SJCRH30 (cell line): ENCODE results near the gene ROR1. TPM values are rescaled to one million over a fixed set of nuclear protein-coding genes. Genes with fewer than 3 reads are reported as not detected.

ENCODE experiments used
- DNase-seq, 2 experiments: peaks; one replicate each; pipeline ENCODE4 v3.0.0-alpha.2; 2015 to 2020
- H3K27ac ChIP-seq: fragments of 250-450 bp; sonication (Bioruptor Pico); 2 replicates; pipeline ENCODE4 v1.5.1; 2020; ENCODE audit warnings: mild to moderate bottlenecking, moderate library complexity
- H3K27me3 ChIP-seq: fragments of 250-450 bp; sonication (Bioruptor Pico); 2 replicates; pipeline ENCODE4 v1.5.1; 2020; ENCODE audit warnings: mild to moderate bottlenecking, moderate library complexity
- H3K36me3 ChIP-seq: fragments of 250-450 bp; sonication (Bioruptor Pico); 2 replicates; pipeline ENCODE4 v1.5.1; 2020; ENCODE audit warnings: mild to moderate bottlenecking, moderate library complexity
- H3K4me1 ChIP-seq: fragments of 250-450 bp; sonication (Bioruptor Pico); 2 replicates; pipeline ENCODE4 v1.5.1; 2020; ENCODE audit warnings: mild to moderate bottlenecking, moderate library complexity
- H3K4me3 ChIP-seq: fragments of 250-450 bp; sonication (Bioruptor Pico); 2 replicates; pipeline ENCODE4 v1.5.1; 2020; ENCODE audit warnings: mild to moderate bottlenecking, moderate library complexity
- H3K9me3 ChIP-seq: fragments of 250-450 bp; sonication (Bioruptor Pico); replicated peaks from 2 replicates; pipeline ENCODE4 v1.5.1; 2020; ENCODE audit warnings: mild to moderate bottlenecking, moderate library complexity
- total RNA-seq: library from RNA; depleted of rRNA; stranded (reverse); fragments of >200 nt; shearing (Covaris generic); gene quantifications from 2 replicates; pipeline ENCODE4 v1.2.3, GENCODE V29; 2014

Gene ROR1
- total RNA-seq, 1 experiment from 2014 or later = 5.5 TPM

DNA sequence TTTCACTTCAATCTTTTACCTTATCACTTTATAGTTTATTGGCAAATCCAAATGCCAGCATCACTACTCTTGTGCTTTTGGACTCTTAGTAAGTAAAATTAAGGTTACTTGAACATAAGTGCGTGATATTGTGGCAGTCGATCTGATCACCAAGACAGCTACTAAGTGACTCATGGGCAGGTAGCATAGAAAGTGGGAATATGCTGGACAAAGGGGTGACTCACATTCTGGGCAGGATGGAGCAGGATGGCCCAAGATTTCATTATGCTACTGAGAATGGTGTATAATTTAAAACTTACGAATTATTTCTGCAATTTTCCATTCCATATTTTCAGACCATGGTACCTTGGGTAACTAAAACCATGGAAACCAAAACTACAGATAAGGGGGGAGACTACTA, 120.2 kb downstream of the ROR1 start:
- Histone ChIP-seq H3K27me3 (no peaks in the 10 kb centered on the region), H3K4me1 (peaks cover 16% of the 10 kb centered on the region), H3K9me3 (no peaks in the 10 kb centered on the region), H3K4me3 (no peak overlapping the region), H3K27ac (no peak overlapping the region), H3K36me3 (no peaks in the 10 kb centered on the region)
- DNase-seq = no peak

DNA sequence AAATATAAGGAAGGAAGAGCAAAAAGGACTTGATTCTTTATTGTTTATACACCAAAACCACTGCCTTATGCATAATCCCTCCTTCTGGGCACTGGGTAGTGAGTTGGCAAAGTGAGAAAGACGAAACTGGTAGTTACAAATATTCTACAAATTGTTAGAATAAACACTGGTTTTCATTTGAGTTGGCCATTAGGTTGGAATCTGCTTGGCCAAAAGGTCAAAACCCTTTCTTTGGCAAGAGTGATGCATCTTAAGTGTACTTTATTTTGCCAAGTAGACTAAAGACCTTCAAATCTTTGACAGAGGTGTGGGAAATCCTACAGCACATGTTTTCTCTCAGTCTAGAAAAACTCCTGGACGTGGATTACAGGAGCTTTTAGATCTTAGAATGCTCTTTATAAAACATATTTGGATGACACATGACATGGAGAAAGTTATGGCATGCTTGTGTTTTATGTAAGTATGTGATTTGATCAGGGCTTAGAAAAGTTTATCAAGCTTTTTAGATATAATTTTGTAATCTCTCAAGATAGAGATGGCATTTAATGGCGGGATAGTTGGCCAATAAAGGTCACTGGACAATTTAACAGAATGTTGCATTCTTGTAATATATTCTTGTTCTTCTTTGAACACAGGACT, 120.9 kb downstream of the ROR1 start:
- no peak overlapping the region for H3K4me3 ChIP-seq
- no peak overlapping the region for H3K27ac ChIP-seq
- no peak for DNase-seq
- peaks cover 16% of the 10 kb centered on the region for H3K4me1 ChIP-seq
- H3K27me3 ChIP-seq = no peaks in the 10 kb centered on the region
- no peaks in the 10 kb centered on the region for H3K9me3 ChIP-seq
- no peaks in the 10 kb centered on the region for H3K36me3 ChIP-seq

DNA sequence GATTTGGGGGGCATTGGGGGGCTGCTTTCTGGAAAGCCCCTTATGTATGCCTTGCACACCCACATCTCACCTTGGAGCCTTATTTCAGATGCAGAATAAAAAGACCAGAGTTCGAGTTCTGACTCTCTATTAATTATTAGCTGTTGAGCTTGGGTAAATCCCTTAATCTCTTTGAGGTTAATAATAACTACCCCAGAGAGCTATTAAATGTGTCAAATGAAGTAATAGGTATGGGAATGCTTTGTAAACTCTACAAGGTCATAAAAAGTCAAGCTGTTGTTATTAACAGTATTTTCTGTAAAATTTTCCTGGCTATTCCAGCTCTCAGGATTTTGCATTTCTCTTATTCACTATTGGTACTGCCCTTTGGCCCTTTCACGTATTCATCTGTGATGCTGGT, 122.9 kb downstream of the ROR1 start:
- H3K4me3 ChIP-seq = no peak overlapping the region
- no peak for DNase-seq
- no peaks in the 10 kb centered on the region for H3K9me3 ChIP-seq
- H3K27me3 ChIP-seq = no peaks in the 10 kb centered on the region
- H3K36me3 ChIP-seq = no peaks in the 10 kb centered on the region
- H3K4me1 ChIP-seq = peaks cover 16% of the 10 kb centered on the region
- H3K27ac ChIP-seq = no peak overlapping the region

DNA sequence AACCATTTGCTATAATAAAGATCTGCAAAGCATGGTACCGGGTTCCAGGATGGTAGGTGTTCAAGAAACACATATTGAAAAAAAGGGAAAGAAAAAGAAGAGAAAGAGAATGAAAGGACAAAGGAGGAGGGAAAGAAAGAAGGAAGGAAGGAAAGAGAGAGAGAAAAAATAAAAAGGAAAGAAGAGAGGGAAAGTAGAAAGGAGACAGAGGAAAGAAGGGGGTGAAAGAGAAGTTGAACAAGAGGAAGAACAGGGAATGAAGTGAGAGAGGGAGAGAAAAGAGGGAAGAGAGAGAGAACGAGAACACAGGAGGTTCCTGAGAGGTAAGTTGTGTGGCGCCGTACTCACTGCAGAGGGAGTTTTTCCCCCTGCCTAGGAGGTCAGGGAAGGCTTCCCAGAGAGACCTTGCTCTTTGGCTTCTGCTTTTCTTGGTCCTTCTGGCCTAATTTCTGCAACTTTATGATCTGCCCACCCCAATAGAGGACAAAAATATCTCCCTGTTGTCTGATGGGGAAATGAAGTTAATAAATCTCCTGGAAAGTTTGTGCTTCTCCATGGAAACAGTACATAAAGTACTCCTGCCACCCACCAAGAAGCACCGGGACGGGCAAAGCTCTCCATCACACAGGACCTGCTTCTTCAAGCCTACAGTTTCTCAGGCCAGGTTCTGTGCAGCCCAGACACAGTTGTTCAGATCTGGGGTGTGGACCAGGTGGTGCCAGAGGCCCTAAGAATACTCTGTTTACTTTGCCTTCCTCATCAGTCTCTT, 124.8 kb downstream of the ROR1 start:
- H3K9me3 ChIP-seq = no peaks in the 10 kb centered on the region
- H3K27me3 ChIP-seq = no peaks in the 10 kb centered on the region
- DNase-seq = no peak
- H3K36me3 ChIP-seq = no peaks in the 10 kb centered on the region
- no peak overlapping the region for H3K27ac ChIP-seq
- peaks cover 3% of the 10 kb centered on the region for H3K4me1 ChIP-seq
- no peak overlapping the region for H3K4me3 ChIP-seq

DNA sequence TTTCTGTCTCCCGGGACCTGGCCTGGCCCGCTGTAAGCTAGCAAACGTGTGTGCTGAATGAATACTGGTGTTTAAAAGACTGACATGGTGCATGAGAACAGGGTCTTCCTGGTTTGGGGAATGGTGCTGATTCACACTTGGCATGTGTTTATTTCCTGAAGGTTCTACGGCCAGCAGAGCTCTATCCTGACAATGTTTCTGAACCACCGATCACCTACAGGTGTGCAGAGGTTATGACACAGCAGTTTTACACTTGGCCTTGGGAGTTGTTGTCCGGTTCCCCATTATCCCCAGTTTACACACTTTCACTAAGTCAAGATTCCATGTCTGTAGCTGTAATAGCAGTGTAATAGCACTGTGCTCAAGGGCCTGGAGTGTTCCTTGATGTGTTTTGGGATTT, 127.3 kb downstream of the ROR1 start:
- Histone ChIP-seq H3K4me1 (no peaks in the 10 kb centered on the region), H3K27ac (no peak overlapping the region), H3K4me3 (no peak overlapping the region), H3K9me3 (no peaks in the 10 kb centered on the region), H3K36me3 (0 out of 2 replicates have a peak, but pooled peaks cover 3% of the 10 kb centered on the region), H3K27me3 (no peaks in the 10 kb centered on the region)
- no peak for DNase-seq

DNA sequence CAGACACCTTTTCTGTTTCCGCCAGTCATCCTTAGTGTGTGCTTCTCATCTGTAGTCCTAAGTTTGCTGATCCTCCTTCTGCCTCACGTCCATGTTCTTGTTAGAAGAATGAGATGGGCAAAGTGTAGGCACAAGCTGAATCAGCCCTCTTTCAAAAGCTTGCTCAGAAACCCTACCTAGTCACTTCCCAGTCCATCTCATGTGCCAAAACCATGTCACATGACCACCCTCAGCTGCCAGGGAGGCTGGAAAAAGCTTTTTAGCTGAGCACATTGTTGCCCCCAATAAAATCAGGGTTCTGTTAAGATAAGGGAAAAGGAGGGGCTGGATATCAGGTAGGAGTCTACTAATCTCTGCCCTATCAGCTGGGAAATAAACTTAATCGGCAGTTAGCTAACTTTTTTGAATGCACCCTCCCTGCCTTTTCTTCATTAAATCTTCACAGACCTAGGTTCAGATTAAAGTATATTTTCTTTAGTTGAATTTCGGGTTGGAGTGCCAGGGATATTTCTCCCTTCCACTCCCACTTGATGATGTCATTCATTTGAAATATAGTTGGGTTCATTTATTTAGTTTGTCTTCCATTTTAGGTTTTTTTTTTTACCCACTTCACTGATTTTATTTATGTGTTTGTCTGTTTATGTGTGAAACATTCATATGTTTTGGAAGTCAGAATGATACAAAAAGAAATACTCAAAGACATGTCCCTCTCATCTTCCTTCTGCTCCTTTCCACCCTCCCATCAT, 129.2 kb downstream of the ROR1 start:
- Histone ChIP-seq H3K27ac (no peak overlapping the region), H3K4me3 (no peak overlapping the region), H3K36me3 (0 out of 2 replicates have a peak, but pooled peaks cover 3% of the 10 kb centered on the region), H3K9me3 (no peaks in the 10 kb centered on the region), H3K4me1 (no peaks in the 10 kb centered on the region), H3K27me3 (no peaks in the 10 kb centered on the region)
- DNase-seq = no peak

DNA sequence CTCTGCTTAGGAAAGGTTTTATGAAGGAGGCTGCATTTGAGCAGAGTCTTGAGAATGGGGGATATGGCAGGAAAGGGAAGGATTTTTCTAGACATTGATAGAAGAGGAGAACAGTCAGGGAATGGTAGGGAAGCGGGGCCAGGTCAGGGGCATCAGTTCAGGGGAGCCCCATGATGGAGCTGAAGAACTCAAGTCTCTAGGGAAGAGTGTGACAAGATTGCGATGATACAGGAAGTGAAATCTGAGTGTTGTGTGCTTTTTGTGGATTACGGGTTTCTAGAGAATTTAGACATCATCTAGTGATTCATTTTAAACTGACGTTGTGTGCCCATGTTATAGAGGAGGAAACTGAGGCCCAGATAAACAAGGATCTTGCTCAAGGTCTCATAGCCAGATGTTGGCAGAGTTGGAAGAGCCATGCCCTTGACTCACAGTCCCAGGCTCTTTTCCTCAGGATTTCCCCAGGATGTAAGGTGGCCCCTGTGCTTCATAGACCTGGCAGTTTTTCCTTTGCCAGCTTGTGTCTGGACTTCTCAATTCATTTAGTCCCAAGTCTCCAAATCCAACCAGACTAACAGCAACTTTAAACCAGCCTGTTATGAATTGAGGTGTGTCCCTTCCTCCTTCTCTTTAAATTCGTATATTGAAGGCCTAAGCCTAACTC, 130.3 kb downstream of the ROR1 start:
- H3K9me3 ChIP-seq = no peaks in the 10 kb centered on the region
- H3K27ac ChIP-seq = no peak overlapping the region
- no peak overlapping the region for H3K4me3 ChIP-seq
- DNase-seq = no peak
- 0 out of 2 replicates have a peak, but pooled peaks cover 3% of the 10 kb centered on the region for H3K36me3 ChIP-seq
- no peaks in the 10 kb centered on the region for H3K4me1 ChIP-seq
- no peaks in the 10 kb centered on the region for H3K27me3 ChIP-seq

DNA sequence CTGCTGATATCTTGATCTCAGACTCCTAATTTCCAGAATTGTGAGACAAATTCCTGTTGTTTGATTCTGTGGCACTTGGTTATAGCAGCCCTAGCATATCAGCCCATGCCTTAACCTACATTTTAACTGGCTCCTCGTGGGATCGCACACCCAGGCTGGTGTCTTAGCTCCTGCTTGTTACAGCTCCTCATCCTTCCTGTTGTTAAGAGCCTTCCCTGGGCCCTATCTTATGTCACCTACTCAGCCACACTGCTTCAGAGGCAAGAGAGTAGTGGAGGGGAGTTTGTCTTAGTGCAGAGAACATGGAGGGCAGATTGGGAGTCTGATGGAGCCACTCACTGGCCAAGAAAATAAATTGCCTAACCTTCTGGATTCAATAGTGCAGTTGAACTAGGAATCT, 131.0 kb downstream of the ROR1 start:
- H3K4me3 ChIP-seq = no peak overlapping the region
- no peaks in the 10 kb centered on the region for H3K27me3 ChIP-seq
- H3K27ac ChIP-seq = no peak overlapping the region
- no peaks in the 10 kb centered on the region for H3K9me3 ChIP-seq
- H3K4me1 ChIP-seq = no peaks in the 10 kb centered on the region
- no peak for DNase-seq
- 0 out of 2 replicates have a peak, but pooled peaks cover 3% of the 10 kb centered on the region for H3K36me3 ChIP-seq

DNA sequence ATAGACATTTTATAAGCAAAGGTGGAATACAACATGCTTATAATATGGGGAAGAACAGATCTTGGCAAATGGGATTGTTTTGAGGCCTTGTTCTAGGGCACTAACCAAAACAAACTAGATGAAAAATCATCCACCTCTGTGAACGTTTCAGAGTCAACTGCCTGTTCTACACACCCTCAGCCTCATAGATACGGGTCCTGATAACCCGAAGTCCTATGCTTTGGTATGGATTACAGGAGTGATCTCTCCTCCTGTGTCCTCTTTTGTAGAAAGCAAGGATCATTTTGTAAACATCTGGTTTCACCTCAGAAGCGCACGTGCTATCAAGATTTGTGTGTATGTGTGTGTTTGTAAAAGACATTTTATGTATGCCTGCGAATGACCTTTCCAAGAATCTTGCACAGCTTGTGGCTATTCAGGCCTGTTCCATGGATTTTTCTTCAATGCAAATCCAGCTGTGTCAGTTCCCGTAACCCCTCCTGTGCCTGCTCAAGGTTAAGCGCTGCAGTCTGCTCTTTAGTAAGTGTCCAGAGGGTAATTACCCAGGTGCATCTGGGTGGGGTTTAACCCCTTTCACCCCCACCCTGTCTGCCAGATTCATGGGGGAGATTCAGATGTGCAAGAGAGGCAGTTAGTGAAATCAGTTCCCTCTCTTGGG, 132.4 kb downstream of the ROR1 start:
- no peak for DNase-seq
- no peaks in the 10 kb centered on the region for H3K4me1 ChIP-seq
- H3K27me3 ChIP-seq = no peaks in the 10 kb centered on the region
- 0 out of 2 replicates have a peak, but pooled peaks cover 3% of the 10 kb centered on the region for H3K36me3 ChIP-seq
- no peak overlapping the region for H3K4me3 ChIP-seq
- H3K27ac ChIP-seq = no peak overlapping the region
- no peaks in the 10 kb centered on the region for H3K9me3 ChIP-seq

DNA sequence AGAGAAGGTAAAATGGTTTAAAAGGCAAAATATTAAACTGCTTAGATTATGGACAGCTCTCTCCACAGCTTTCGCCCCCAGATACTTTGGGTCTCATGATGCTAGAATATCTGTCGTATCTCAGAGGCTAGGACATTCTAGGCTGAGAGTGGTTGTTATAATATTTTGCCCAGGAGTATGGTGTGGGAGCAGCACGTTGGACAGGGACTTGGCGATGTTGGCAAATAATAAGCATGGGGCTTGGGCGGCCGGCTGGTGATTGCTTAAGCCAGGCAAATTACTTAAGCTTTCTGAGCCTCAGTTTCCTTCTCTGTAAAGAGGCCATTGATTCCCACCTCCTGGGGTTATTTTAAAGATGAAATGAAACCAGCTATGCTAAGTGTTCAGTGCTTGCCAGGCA, 133.2 kb downstream of the ROR1 start:
- Histone ChIP-seq H3K9me3 (no peaks in the 10 kb centered on the region), H3K27me3 (no peaks in the 10 kb centered on the region), H3K4me1 (no peaks in the 10 kb centered on the region), H3K27ac (no peak overlapping the region), H3K36me3 (0 out of 2 replicates have a peak, but pooled peaks cover 3% of the 10 kb centered on the region), H3K4me3 (no peak overlapping the region)
- DNase-seq = no peak

DNA sequence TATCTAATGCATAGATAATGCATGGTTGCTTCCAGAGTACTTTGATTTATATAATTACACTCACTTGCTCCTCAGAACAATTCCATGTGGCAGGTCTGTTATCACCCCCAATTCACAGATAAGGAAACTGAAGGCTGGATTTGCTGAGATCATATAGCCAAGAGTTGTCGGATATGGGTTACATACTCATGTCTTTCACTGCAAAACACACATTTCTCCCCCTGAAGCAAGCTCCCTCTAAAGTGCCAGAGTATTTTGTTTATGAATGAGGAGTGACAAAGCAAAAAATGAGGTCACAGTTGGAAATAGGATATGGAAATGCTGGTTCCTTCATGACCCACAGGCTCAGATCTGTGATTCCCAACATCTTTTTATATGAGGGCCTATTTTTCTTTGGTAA, 134.2 kb downstream of the ROR1 start:
- Histone ChIP-seq H3K36me3 (0 out of 2 replicates have a peak, but pooled peaks cover 3% of the 10 kb centered on the region), H3K27ac (no peak overlapping the region), H3K4me3 (no peak overlapping the region), H3K27me3 (no peaks in the 10 kb centered on the region), H3K4me1 (no peaks in the 10 kb centered on the region), H3K9me3 (no peaks in the 10 kb centered on the region)
- no peak for DNase-seq

DNA sequence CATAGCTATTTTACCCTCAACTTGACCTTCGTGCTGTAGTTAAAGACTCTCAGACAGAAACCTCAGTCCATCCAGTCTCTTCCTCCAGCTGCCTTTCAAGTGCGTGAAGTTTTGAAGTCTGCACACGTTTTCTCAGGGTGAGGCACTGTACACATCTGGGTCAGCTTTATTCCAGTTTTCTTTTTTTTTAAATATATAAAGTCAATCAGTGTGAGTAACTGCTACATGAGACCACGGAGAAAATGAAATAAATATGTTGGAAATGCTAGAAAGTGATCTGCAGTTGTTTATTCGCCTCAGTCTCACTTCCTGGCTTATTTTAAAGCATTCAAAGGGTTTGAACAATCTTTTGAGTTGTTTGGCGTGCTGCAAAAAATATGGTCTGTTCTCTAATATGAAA, 135.7 kb downstream of the ROR1 start:
- Histone ChIP-seq H3K4me1 (no peaks in the 10 kb centered on the region), H3K4me3 (no peak overlapping the region), H3K27me3 (no peaks in the 10 kb centered on the region), H3K27ac (no peak overlapping the region), H3K9me3 (no peaks in the 10 kb centered on the region), H3K36me3 (0 out of 2 replicates have a peak, but pooled peaks cover 3% of the 10 kb centered on the region)
- DNase-seq = no peak

DNA sequence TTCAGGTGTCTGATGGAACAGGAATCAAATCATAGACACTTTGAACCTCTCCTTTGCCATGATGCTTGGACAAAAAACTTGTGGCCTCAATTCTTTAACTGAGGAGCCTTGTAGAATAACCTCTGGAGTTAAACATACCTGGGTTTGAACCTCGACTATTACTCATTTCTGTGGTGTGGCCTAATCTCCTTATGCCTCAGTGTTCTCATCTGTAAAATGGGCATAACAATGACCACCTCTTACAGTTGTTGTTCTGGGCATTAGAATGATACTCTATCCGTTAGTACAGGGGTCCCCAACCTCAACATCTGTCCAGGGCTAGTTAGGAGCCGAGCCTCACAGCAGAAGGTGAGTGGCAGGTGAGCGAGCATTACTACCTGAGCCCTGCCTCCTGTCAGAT, 137.2 kb downstream of the ROR1 start:
- H3K27me3 ChIP-seq = no peaks in the 10 kb centered on the region
- no peaks in the 10 kb centered on the region for H3K4me1 ChIP-seq
- no peaks in the 10 kb centered on the region for H3K9me3 ChIP-seq
- H3K36me3 ChIP-seq = no peaks in the 10 kb centered on the region
- no peak for DNase-seq
- H3K27ac ChIP-seq = no peak overlapping the region
- H3K4me3 ChIP-seq = no peak overlapping the region

DNA sequence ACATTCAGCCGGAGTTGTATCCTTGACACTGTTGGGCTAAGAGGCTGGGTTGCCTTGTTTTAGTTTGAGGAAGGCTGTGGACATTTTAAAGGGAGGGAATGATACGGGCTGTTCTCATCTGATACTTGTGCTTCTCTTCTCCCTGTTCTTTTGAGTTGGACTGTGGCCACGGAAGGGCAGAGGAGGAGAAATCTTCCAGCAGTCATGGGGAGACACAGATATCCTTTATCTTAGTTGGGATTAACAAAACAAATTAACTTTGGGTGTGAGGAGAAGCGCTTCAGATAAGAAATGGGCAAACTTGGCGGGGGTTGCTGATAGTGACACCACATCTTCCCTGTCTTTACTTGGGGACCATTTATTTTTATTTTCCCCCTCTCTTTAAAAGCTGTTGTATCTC, 138.8 kb downstream of the ROR1 start:
- Histone ChIP-seq H3K4me1 (peaks cover 2% of the 10 kb centered on the region; the same call in 1 of the 2 replicates), H3K36me3 (no peaks in the 10 kb centered on the region), H3K27ac (no peak overlapping the region), H3K9me3 (no peaks in the 10 kb centered on the region), H3K27me3 (no peaks in the 10 kb centered on the region), H3K4me3 (no peak overlapping the region)
- no peak for DNase-seq
